ENCODE results near the gene GRID1. TPM values are rescaled to one million over a fixed set of nuclear protein-coding genes. Genes with fewer than 3 reads are reported as not detected.

Gene GRID1
- total RNA-seq, 1 donor, result not detected

- no peak for TF ChIP-seq CTCF (IDR thresholded peaks at IDR 0.05; ENCODE audit: insufficient read depth, low read length)
- no peak overlapping the region for H3K4me3 ChIP-seq (ENCODE audit: low read depth, low read length)
- DNase-seq (ENCODE audit: low read depth), result no peak
These were observed 301.5 kb downstream of the GRID1 start for GRCh38 chr10:86064931-86065662.

DNA sequence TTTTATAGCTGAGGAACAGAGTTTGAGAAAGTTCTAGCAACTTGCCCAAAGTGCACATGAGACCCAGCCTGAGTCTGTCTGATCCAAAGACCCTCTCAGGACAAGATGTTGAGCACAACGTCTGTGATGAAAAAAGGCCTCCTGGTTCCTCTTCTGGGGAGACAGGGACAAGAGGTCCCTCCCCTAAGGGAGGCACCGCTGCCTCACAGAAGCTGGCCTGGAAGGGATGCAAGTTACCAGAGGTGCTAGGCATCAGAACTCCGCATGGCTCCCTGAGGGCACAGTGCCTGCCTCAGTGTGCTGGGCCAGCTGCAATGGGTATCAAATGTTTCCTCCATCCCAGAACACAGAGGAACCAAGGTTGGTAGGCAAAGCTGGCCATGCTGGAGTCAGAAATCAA is 302.4 kb downstream of the GRID1 start:
- no peak for DNase-seq (ENCODE audit: low read depth)
- no peak for TF ChIP-seq CTCF (IDR thresholded peaks at IDR 0.05; ENCODE audit: insufficient read depth, low read length)
- no peak overlapping the region for H3K4me3 ChIP-seq (ENCODE audit: low read depth, low read length)

GRCh38 chr10:86063341-86063740 is 303.3 kb downstream of the GRID1 start:
- TF ChIP-seq CTCF (IDR thresholded peaks at IDR 0.05; ENCODE audit: insufficient read depth, low read length), result no peak
- no peak for DNase-seq (ENCODE audit: low read depth)
- no peak overlapping the region for H3K4me3 ChIP-seq (ENCODE audit: low read depth, low read length)

GRCh38 chr10:86062647-86063145 is 303.9 kb downstream of the GRID1 start:
- no peak overlapping the region for H3K4me3 ChIP-seq (ENCODE audit: low read depth, low read length)
- TF ChIP-seq CTCF (IDR thresholded peaks at IDR 0.05; ENCODE audit: insufficient read depth, low read length), result no peak
- no peak for DNase-seq (ENCODE audit: low read depth)

GRCh38 chr10:86062198-86062550 is 304.4 kb downstream of the GRID1 start:
- no peak overlapping the region for H3K4me3 ChIP-seq (ENCODE audit: low read depth, low read length)
- TF ChIP-seq CTCF (IDR thresholded peaks at IDR 0.05; ENCODE audit: insufficient read depth, low read length), result no peak
- no peak for DNase-seq (ENCODE audit: low read depth)

- TF ChIP-seq CTCF (IDR thresholded peaks at IDR 0.05; ENCODE audit: insufficient read depth, low read length), result no peak
- no peak overlapping the region for H3K4me3 ChIP-seq (ENCODE audit: low read depth, low read length)
- DNase-seq (ENCODE audit: low read depth), result no peak
These were observed 305.1 kb downstream of the GRID1 start for GRCh38 chr10:86061278-86062197.

All from fibroblast of the aortic adventitia (primary cell).